Measurements from ENCODE around the gene DNA2.

- TF ChIP-seq CTCF (IDR thresholded peaks at IDR 0.05; ENCODE audit: insufficient read depth, low read length) (no peak), GABPA (IDR thresholded peaks at IDR 0.05; ENCODE audit: low read depth) (no peak), POLR2AphosphoS5 (IDR thresholded peaks at IDR 0.05; ENCODE audit: low read depth) (no peak), REST (IDR thresholded peaks at IDR 0.05; ENCODE audit: insufficient replicate concordance, low read depth) (no peak), SPI1 (IDR thresholded peaks at IDR 0.05; ENCODE audit: borderline replicate concordance, low read depth) (no peak)
Measured at GRCh38 chr10:68469838-68470237, 1.9 kb downstream of the DNA2 start.

All from HL-60 (cell line).